ENCODE data around the gene PGM1. TPM values are rescaled to one million over a fixed set of nuclear protein-coding genes. Genes with fewer than 3 reads are reported as not detected.

The PGM1 gene
- total RNA-seq, 1 experiment from 2014 or later, result 77.2 TPM

DNA sequence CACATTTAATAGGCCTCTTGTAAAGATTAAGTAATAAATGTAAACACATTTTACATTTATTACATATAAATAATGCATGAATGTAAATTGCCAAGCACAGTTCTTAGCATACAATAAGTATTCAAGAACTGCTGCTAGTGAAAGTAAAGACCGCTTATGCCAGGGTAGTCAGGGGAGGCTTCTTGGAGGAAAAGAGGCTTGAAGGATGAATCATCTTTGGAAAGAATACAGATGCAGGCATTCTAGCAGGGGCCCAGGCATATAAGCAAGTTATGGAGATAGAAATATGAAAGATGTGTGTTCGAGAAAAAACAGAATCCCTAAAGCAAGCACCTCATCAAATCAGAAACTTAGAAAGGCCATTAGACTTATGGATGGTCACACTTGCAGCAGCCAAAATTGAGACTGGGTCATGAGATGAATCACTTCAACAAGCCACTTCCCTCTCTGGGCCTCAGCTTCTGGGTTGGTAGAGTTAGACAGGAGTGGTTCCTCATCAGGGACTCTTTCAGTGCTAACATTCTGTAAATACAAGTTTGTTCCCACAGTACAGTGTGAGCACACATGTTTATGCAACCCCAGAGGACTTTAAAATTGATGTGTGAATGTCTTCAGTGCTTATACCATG lies 100.8 kb downstream of the PGM1 start:
- in situ Hi-C loops (cut with HindIII; ENCODE audit: low pct_unique_long_range_greater_than_20kb, low sequenced_read_pairs), result loop anchor here (25.0 kb wide), 1 partner anchor 543 kb away; no protein-coding TSS in a partner anchor

DNA sequence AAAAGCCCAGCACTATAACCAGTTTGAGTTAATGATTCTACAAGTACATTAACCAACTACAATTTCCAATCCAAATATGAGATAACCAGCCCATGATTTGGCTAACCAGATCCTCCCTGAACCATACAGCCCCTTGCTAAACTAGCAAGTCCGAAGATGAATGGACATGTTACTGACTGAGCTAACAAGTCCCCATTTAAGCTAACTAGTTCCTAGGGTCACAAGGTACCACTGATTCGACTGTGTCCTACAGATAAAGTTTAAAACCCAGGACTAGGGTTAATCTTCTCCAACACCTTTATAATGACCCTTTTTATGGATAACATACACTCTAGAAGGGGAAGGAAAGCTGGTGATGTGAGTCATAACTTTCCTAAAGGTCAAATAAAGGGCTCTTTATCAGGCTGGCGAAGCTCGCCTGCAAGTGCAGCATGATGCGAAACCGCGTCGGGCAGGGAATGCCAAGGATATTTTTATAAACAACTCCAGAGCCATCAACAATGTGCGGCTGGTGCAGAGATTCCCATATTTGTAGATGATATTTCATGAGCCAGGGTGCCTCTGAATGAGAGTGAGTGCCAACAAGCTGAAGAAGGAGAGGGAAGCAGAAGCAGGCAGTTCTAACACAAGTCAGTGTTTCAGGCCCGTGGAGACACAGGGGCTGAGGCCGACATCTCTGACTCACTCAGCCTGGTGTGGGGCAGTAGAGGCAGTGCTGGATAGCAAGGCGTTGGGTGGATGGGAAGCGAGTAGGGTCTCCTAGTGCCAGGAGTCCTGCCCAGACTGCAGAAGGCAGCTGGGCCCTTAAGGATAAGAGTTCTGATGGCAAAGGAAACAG lies 105.0 kb downstream of the PGM1 start:
- Histone ChIP-seq H3K9me3 (ENCODE audit: control insufficient read depth, insufficient read depth, low read depth, low read length) (no peaks in the 10 kb centered on the region), H3K27ac (ENCODE audit: low read length) (peak overlapping the region; percentile 65), H3K27me3 (ENCODE audit: control insufficient read depth, insufficient read depth, low read length) (no peaks in the 10 kb centered on the region), H3K4me1 (ENCODE audit: control insufficient read depth, insufficient read depth, low read length) (peaks cover 46% of the 10 kb centered on the region), H3K4me3 (ENCODE audit: low read depth in 2 of 2, low read length in 2 of 2) (no peak overlapping the region), H3K36me3 (ENCODE audit: control insufficient read depth, insufficient read depth, low read length) (no peaks in the 10 kb centered on the region)
- ChIA-PET POLR2A (no interaction called here), CTCF (interaction anchor here (0.6 kb wide), 1 partner anchor 440 kb away, joined by 4 read pairs; no protein-coding TSS in a partner anchor)
- ATAC-seq, result peak; percentile 46
- intact Hi-C loops (cut with micrococcal nuclease; ENCODE audit: unreplicated experiment) (no loop called here), in situ Hi-C loops (cut with HindIII; ENCODE audit: low pct_unique_long_range_greater_than_20kb, low sequenced_read_pairs) (loop anchor here (25.0 kb wide), 1 partner anchor 539 kb away; no protein-coding TSS in a partner anchor)
- TF ChIP-seq, protein P1, sequence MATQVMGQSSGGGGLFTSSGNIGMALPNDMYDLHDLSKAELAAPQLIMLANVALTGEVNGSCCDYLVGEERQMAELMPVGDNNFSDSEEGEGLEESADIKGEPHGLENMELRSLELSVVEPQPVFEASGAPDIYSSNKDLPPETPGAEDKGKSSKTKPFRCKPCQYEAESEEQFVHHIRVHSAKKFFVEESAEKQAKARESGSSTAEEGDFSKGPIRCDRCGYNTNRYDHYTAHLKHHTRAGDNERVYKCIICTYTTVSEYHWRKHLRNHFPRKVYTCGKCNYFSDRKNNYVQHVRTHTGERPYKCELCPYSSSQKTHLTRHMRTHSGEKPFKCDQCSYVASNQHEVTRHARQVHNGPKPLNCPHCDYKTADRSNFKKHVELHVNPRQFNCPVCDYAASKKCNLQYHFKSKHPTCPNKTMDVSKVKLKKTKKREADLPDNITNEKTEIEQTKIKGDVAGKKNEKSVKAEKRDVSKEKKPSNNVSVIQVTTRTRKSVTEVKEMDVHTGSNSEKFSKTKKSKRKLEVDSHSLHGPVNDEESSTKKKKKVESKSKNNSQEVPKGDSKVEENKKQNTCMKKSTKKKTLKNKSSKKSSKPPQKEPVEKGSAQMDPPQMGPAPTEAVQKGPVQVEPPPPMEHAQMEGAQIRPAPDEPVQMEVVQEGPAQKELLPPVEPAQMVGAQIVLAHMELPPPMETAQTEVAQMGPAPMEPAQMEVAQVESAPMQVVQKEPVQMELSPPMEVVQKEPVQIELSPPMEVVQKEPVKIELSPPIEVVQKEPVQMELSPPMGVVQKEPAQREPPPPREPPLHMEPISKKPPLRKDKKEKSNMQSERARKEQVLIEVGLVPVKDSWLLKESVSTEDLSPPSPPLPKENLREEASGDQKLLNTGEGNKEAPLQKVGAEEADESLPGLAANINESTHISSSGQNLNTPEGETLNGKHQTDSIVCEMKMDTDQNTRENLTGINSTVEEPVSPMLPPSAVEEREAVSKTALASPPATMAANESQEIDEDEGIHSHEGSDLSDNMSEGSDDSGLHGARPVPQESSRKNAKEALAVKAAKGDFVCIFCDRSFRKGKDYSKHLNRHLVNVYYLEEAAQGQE (IDR thresholded peaks at IDR 0.05; ENCODE audit: insufficient read depth in 1 of 2, low read depth in 2 of 2, low read length in 1 of 2), result no peak
- TF ChIP-seq POLR2AphosphoS5 (IDR thresholded peaks at IDR 0.05; ENCODE audit: low read depth, low read length) (no peak), TCF7L2 (IDR thresholded peaks at IDR 0.05; ENCODE audit: low read depth, low read length) (no peak), SIN3A (IDR thresholded peaks at IDR 0.05; ENCODE audit: borderline replicate concordance, insufficient read depth, low read depth, low read length) (no peak)
- TF ChIP-seq, protein P2, sequence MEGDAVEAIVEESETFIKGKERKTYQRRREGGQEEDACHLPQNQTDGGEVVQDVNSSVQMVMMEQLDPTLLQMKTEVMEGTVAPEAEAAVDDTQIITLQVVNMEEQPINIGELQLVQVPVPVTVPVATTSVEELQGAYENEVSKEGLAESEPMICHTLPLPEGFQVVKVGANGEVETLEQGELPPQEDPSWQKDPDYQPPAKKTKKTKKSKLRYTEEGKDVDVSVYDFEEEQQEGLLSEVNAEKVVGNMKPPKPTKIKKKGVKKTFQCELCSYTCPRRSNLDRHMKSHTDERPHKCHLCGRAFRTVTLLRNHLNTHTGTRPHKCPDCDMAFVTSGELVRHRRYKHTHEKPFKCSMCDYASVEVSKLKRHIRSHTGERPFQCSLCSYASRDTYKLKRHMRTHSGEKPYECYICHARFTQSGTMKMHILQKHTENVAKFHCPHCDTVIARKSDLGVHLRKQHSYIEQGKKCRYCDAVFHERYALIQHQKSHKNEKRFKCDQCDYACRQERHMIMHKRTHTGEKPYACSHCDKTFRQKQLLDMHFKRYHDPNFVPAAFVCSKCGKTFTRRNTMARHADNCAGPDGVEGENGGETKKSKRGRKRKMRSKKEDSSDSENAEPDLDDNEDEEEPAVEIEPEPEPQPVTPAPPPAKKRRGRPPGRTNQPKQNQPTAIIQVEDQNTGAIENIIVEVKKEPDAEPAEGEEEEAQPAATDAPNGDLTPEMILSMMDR (IDR thresholded peaks at IDR 0.05), result no peak
- no TSS peak for BruUV-seq (replicated peaks)
- no peak for DNase-seq (ENCODE audit: low read depth, low spot score)

More for the DNA sequence above, 100.8 kb downstream of the PGM1 start:
- POLR2A ChIA-PET, result no interaction called here
- Histone ChIP-seq H3K9me3 (ENCODE audit: control insufficient read depth, insufficient read depth, low read depth, low read length) (no peaks in the 10 kb centered on the region), H3K27me3 (ENCODE audit: control insufficient read depth, insufficient read depth, low read length) (no peaks in the 10 kb centered on the region), H3K27ac (ENCODE audit: low read length) (peak overlapping the region; percentile 93; the same call in 1 of the 2 replicates), H3K4me3 (ENCODE audit: low read depth in 2 of 2, low read length in 2 of 2) (no peak overlapping the region), H3K4me1 (ENCODE audit: control insufficient read depth, insufficient read depth, low read length) (peaks cover 27% of the 10 kb centered on the region), H3K36me3 (ENCODE audit: control insufficient read depth, insufficient read depth, low read length) (no peaks in the 10 kb centered on the region)
- ATAC-seq (no peak), DNase-seq (ENCODE audit: low read depth, low spot score) (no peak)
- no peak for TF ChIP-seq POLR2AphosphoS5 (IDR thresholded peaks at IDR 0.05; ENCODE audit: low read depth, low read length)
- TF ChIP-seq TCF7L2 (IDR thresholded peaks at IDR 0.05; ENCODE audit: low read depth, low read length), result no peak
- TF ChIP-seq, protein P2 (IDR thresholded peaks at IDR 0.05), result no peak
- no peak for TF ChIP-seq SIN3A (IDR thresholded peaks at IDR 0.05; ENCODE audit: borderline replicate concordance, insufficient read depth, low read depth, low read length)
- TF ChIP-seq, protein P1 (IDR thresholded peaks at IDR 0.05; ENCODE audit: insufficient read depth in 1 of 2, low read depth in 2 of 2, low read length in 1 of 2), result no peak
- CTCF ChIA-PET, result no interaction called here
- no TSS peak for BruUV-seq (replicated peaks)
- intact Hi-C loops (cut with micrococcal nuclease; ENCODE audit: unreplicated experiment), result loop anchor here (5.0 kb wide), 3 partner anchors 78 to 548 kb away; partner anchors contain the start of gene ROR1

Data from Panc1 (cell line).